Measurements from ENCODE around the gene KRTAP4-6.
"Not testable (repeated sequence)": the region's sequence is repeated elsewhere in the genome, so short reads cannot be mapped to it uniquely, and the experiment has no call there.

Gene KRTAP4-6

GRCh38 chr17:41104386-41105038 is 35.8 kb downstream of the KRTAP4-6 start:
- not testable (repeated sequence) for DNase-seq

GRCh38 chr17:41103896-41104295 is 36.4 kb downstream of the KRTAP4-6 start:
- no peak for DNase-seq

- no peak for DNase-seq
These were observed 38.6 kb downstream of the KRTAP4-6 start, which contains the start of gene KRTAP4-16 for GRCh38 chr17:41101586-41102259. Gene KRTAP4-16 (minus strand): TSS chr17:41102209. CDS start chr17:41102209, 0 bp downstream.

- DNase-seq = not testable (repeated sequence)
These were observed 40.5 kb downstream of the KRTAP4-6 start for GRCh38 chr17:41099682-41100480.

GRCh38 chr17:41098481-41098880 is 41.9 kb downstream of the KRTAP4-6 start:
- no peak for DNase-seq

- no peak for DNase-seq
These were observed 42.3 kb downstream of the KRTAP4-6 start, which contains the start of gene KRTAP4-8 for GRCh38 chr17:41098042-41098441. Gene KRTAP4-8 (minus strand): TSS chr17:41098142. CDS start chr17:41098084, 58 bp downstream.

GRCh38 chr17:41096055-41096454 is 44.3 kb downstream of the KRTAP4-6 start:
- DNase-seq = no peak
